Dendritic cell treated with granulocyte-macrophage colony-stimulating factor and Interleukin-4, amounts not matched to agents 40 ng/mL and 50 ng/mL, for 4 days (primary cell): ENCODE results near the gene IGFBP4.

Source experiments
- H3K27ac Mint-ChIP-seq: one replicate; pipeline ENCODE4 v1.8.0; 2022; ENCODE audit warnings: mild to moderate bottlenecking, mixed read lengths
- H3K27me3 Mint-ChIP-seq: one replicate; pipeline ENCODE4 v1.8.0; 2022; ENCODE audit warnings: mild to moderate bottlenecking, mixed read lengths
- H3K36me3 Mint-ChIP-seq: one replicate; pipeline ENCODE4 v1.8.0; 2022; ENCODE audit warnings: low read depth, mixed read lengths
- H3K4me1 Mint-ChIP-seq: one replicate; pipeline ENCODE4 v1.8.0; 2022; ENCODE audit warnings: low read depth, mixed read lengths
- H3K4me3 Mint-ChIP-seq: one replicate; pipeline ENCODE4 v1.8.0; 2022; ENCODE audit warnings: mild to moderate bottlenecking, moderate library complexity, mixed read lengths
- H3K9me3 Mint-ChIP-seq: one replicate; pipeline ENCODE4 v1.8.0; 2022; ENCODE audit warnings: mixed read lengths
- intact Hi-C: fragments of 100-400 bp; cut with micrococcal nuclease; formaldehyde crosslinking; loops from one replicate; pipeline ENCODE4 v1.15.0; 2022

IGFBP4 gene

GRCh38 chr17:40454613-40454995 lies 11.4 kb downstream of the IGFBP4 start:
- H3K4me1 Mint-ChIP-seq = no peaks in the 10 kb centered on the region
- no peak overlapping the region for H3K4me3 Mint-ChIP-seq
- H3K36me3 Mint-ChIP-seq = no peaks in the 10 kb centered on the region
- no peaks in the 10 kb centered on the region for H3K9me3 Mint-ChIP-seq
- H3K27me3 Mint-ChIP-seq = peaks cover 33% of the 10 kb centered on the region
- intact Hi-C loops = no loop called here
- no peak overlapping the region for H3K27ac Mint-ChIP-seq

GRCh38 chr17:40456396-40456951 lies 13.2 kb downstream of the IGFBP4 start:
- Mint-ChIP-seq H3K4me3 (no peak overlapping the region), H3K27ac (no peak overlapping the region)
- intact Hi-C loops = no loop called here

GRCh38 chr17:40457369-40457768 lies 14.1 kb downstream of the IGFBP4 start:
- Mint-ChIP-seq H3K27me3 (peaks cover 21% of the 10 kb centered on the region), H3K9me3 (no peaks in the 10 kb centered on the region), H3K36me3 (no peaks in the 10 kb centered on the region), H3K4me3 (no peak overlapping the region), H3K4me1 (no peaks in the 10 kb centered on the region), H3K27ac (no peak overlapping the region)
- intact Hi-C loops = no loop called here

More at GRCh38 chr17:40456396-40456951, 13.2 kb downstream of the IGFBP4 start:
- H3K4me1 Mint-ChIP-seq = no peaks in the 10 kb centered on the region
- H3K27me3 Mint-ChIP-seq = peaks cover 26% of the 10 kb centered on the region
- H3K9me3 Mint-ChIP-seq = no peaks in the 10 kb centered on the region
- no peaks in the 10 kb centered on the region for H3K36me3 Mint-ChIP-seq

- H3K27me3 Mint-ChIP-seq = peaks cover 19% of the 10 kb centered on the region
- H3K27ac Mint-ChIP-seq = no peak overlapping the region
- intact Hi-C loops = no loop called here
- no peak overlapping the region for H3K4me3 Mint-ChIP-seq
- H3K36me3 Mint-ChIP-seq = no peaks in the 10 kb centered on the region
- H3K4me1 Mint-ChIP-seq = no peaks in the 10 kb centered on the region
- H3K9me3 Mint-ChIP-seq = no peaks in the 10 kb centered on the region
These were observed 14.9 kb downstream of the IGFBP4 start for GRCh38 chr17:40457964-40458791.

- Mint-ChIP-seq H3K27ac (no peak overlapping the region), H3K4me1 (no peaks in the 10 kb centered on the region), H3K27me3 (peaks cover 14% of the 10 kb centered on the region), H3K9me3 (no peaks in the 10 kb centered on the region), H3K4me3 (no peak overlapping the region), H3K36me3 (no peaks in the 10 kb centered on the region)
- intact Hi-C loops = no loop called here
These were observed 15.7 kb downstream of the IGFBP4 start for GRCh38 chr17:40458851-40459482.

- Mint-ChIP-seq H3K4me1 (no peaks in the 10 kb centered on the region), H3K27me3 (peaks cover 10% of the 10 kb centered on the region), H3K4me3 (no peak overlapping the region), H3K36me3 (no peaks in the 10 kb centered on the region), H3K27ac (no peak overlapping the region), H3K9me3 (no peaks in the 10 kb centered on the region)
- intact Hi-C loops = no loop called here
These were observed 16.7 kb downstream of the IGFBP4 start for GRCh38 chr17:40459636-40460603.

GRCh38 chr17:40460604-40460967 lies 17.3 kb downstream of the IGFBP4 start:
- H3K27me3 Mint-ChIP-seq = peaks cover 10% of the 10 kb centered on the region
- no peaks in the 10 kb centered on the region for H3K4me1 Mint-ChIP-seq
- no peak overlapping the region for H3K27ac Mint-ChIP-seq
- intact Hi-C loops = no loop called here
- H3K9me3 Mint-ChIP-seq = no peaks in the 10 kb centered on the region
- H3K4me3 Mint-ChIP-seq = no peak overlapping the region
- H3K36me3 Mint-ChIP-seq = no peaks in the 10 kb centered on the region

- no peak overlapping the region for H3K27ac Mint-ChIP-seq
- intact Hi-C loops = no loop called here
- H3K27me3 Mint-ChIP-seq = peaks cover 14% of the 10 kb centered on the region
- H3K9me3 Mint-ChIP-seq = no peaks in the 10 kb centered on the region
- no peak overlapping the region for H3K4me3 Mint-ChIP-seq
- H3K4me1 Mint-ChIP-seq = no peaks in the 10 kb centered on the region
- no peaks in the 10 kb centered on the region for H3K36me3 Mint-ChIP-seq
These were observed 17.9 kb downstream of the IGFBP4 start for GRCh38 chr17:40460968-40461731.

GRCh38 chr17:40461732-40462342 lies 18.6 kb downstream of the IGFBP4 start:
- H3K4me1 Mint-ChIP-seq = no peaks in the 10 kb centered on the region
- peaks cover 18% of the 10 kb centered on the region for H3K27me3 Mint-ChIP-seq
- no peaks in the 10 kb centered on the region for H3K9me3 Mint-ChIP-seq
- intact Hi-C loops = no loop called here
- no peak overlapping the region for H3K27ac Mint-ChIP-seq
- no peaks in the 10 kb centered on the region for H3K36me3 Mint-ChIP-seq
- H3K4me3 Mint-ChIP-seq = no peak overlapping the region

- Mint-ChIP-seq H3K4me3 (no peak overlapping the region), H3K27me3 (peaks cover 16% of the 10 kb centered on the region), H3K9me3 (no peaks in the 10 kb centered on the region), H3K36me3 (no peaks in the 10 kb centered on the region), H3K27ac (no peak overlapping the region), H3K4me1 (no peaks in the 10 kb centered on the region)
- intact Hi-C loops = no loop called here
These were observed 19.3 kb downstream of the IGFBP4 start for GRCh38 chr17:40462343-40463121.

- Mint-ChIP-seq H3K27me3 (peaks cover 12% of the 10 kb centered on the region), H3K36me3 (no peaks in the 10 kb centered on the region), H3K27ac (no peak overlapping the region), H3K9me3 (no peaks in the 10 kb centered on the region), H3K4me3 (no peak overlapping the region), H3K4me1 (no peaks in the 10 kb centered on the region)
- intact Hi-C loops = no loop called here
These were observed 19.9 kb downstream of the IGFBP4 start for GRCh38 chr17:40463122-40463550.

- no peaks in the 10 kb centered on the region for H3K36me3 Mint-ChIP-seq
- H3K27me3 Mint-ChIP-seq = peaks cover 13% of the 10 kb centered on the region
- H3K4me3 Mint-ChIP-seq = no peak overlapping the region
- no peaks in the 10 kb centered on the region for H3K4me1 Mint-ChIP-seq
- H3K27ac Mint-ChIP-seq = no peak overlapping the region
- intact Hi-C loops = no loop called here
- no peaks in the 10 kb centered on the region for H3K9me3 Mint-ChIP-seq
These were observed 21.2 kb downstream of the IGFBP4 start for GRCh38 chr17:40464392-40464855.
